Prostate gland (tissue), 2 donors: Measurements from ENCODE around the gene PARP14. TPM values are rescaled to one million over a fixed set of nuclear protein-coding genes. Genes with fewer than 3 reads are reported as not detected.

Experiments
- DNase-seq: peaks from one replicate; pipeline ENCODE4 v3.0.0-alpha.2; 2019; ENCODE audit warnings: low spot score
- H3K27ac ChIP-seq, 2 donors: fragments of 200-600 bp; sonication (generic); 2 replicates each; pipeline ENCODE4 v1.5.1; 2017 to 2019
- H3K27me3 ChIP-seq: fragments of 200-600 bp; sonication (generic); replicated peaks from 2 replicates; pipeline ENCODE4 v1.5.1; 2019; ENCODE audit not compliant: insufficient read depth
- H3K36me3 ChIP-seq, 2 donors: fragments of 200-600 bp; sonication (generic); 1 replicate in 1 of 2; 2 replicates in 1 of 2; pipeline versions ENCODE4 v1.5.1 to v1.8.1; 2017 to 2019
- H3K4me1 ChIP-seq: fragments of 200-600 bp; sonication (generic); replicated peaks from 2 replicates; pipeline ENCODE4 v1.5.1; 2019
- H3K4me3 ChIP-seq, 2 donors: fragments of 200-600 bp; sonication (generic); 2 replicates each; pipeline ENCODE4 v1.5.1; 2017 to 2019
- H3K9me3 ChIP-seq: fragments of 200-600 bp; sonication (generic); 2 replicates; pipeline ENCODE4 v1.5.1; 2017
- POLR2A ChIP-seq: fragments of 450-650 bp; IDR thresholded peaks from one replicate; pipeline ENCODE4 v1.6.1; 2016; ENCODE audit warnings: antibody characterized with exemption, mild to moderate bottlenecking
- POLR2AphosphoS5 ChIP-seq: sonication (generic); formaldehyde crosslinking; IDR thresholded peaks from one replicate; pipeline ENCODE4 v1.6.1; 2017; ENCODE audit warnings: antibody characterized with exemption
- WGBS: methylation state at CpG from one replicate; pipeline ENCODE4 v1.1.5; 2018; 5-methylcytosine and 5-hydroxymethylcytosine counted together
- intact Hi-C: fragments of 100-400 bp; cut with DNase I; formaldehyde crosslinking; loops from one replicate; pipeline ENCODE4 v1.14.2; 2022
- total RNA-seq, 2 donors: library from RNA; depleted of rRNA; stranded (reverse); fragments of >200 nt; gene quantifications; one replicate each; pipeline ENCODE4 v1.1.0, GENCODE V29; 2016
- TF ChIP-seq, protein P1 (sequence below), 4 experiments: fragments of 200-600 bp in 2 of 4; fragments of 450-650 bp in 2 of 4; sonication (generic) in 2 of 4; IDR thresholded peaks; 1 replicate in 3 of 4; 2 replicates in 1 of 4; pipeline ENCODE4 v1.5.1; 2016 to 2019; ENCODE audit warnings: antibody characterized with exemption in 4 of 4, mild to moderate bottlenecking in 2 of 4, moderate library complexity in 2 of 4

Gene PARP14
- total RNA-seq, 2 donors from 2014 or later = 28.1 to 43.3 TPM

DNA sequence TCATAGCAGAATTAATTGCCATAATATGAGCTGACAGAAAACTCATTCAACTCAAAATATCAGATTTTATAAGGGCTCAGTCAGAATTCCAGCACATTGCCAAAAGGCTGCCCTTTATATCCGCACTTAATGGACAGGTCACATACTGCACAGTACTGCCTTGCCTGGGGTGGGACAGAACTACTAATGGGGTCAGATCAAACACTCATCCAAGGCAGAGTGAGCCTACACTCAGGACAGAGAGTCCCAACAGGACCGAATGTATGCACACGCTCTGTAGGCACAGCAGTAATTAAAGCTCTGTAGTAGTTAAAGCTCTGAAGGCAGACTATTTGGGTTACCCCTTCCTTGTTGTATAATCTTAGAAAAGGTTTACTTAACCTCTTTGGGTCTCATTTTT is 85.8 kb downstream of the PARP14 start:
- H3K36me3 ChIP-seq = no peaks in the 10 kb centered on the region
- DNase-seq = no peak
- H3K27ac ChIP-seq = no peak overlapping the region
- H3K4me1 ChIP-seq = no peaks in the 10 kb centered on the region
- TF ChIP-seq, protein P1, sequence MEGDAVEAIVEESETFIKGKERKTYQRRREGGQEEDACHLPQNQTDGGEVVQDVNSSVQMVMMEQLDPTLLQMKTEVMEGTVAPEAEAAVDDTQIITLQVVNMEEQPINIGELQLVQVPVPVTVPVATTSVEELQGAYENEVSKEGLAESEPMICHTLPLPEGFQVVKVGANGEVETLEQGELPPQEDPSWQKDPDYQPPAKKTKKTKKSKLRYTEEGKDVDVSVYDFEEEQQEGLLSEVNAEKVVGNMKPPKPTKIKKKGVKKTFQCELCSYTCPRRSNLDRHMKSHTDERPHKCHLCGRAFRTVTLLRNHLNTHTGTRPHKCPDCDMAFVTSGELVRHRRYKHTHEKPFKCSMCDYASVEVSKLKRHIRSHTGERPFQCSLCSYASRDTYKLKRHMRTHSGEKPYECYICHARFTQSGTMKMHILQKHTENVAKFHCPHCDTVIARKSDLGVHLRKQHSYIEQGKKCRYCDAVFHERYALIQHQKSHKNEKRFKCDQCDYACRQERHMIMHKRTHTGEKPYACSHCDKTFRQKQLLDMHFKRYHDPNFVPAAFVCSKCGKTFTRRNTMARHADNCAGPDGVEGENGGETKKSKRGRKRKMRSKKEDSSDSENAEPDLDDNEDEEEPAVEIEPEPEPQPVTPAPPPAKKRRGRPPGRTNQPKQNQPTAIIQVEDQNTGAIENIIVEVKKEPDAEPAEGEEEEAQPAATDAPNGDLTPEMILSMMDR (IDR thresholded peaks at IDR 0.05) = no peak
- TF ChIP-seq POLR2A = no peak
- TF ChIP-seq POLR2AphosphoS5 = no peak
- H3K9me3 ChIP-seq = no peaks in the 10 kb centered on the region
- H3K27me3 ChIP-seq = no peaks in the 10 kb centered on the region
- 98% methylated on average over 3 of the region's 3 CpGs for whole genome bisulfite sequencing
- intact Hi-C loops = no loop called here
- H3K4me3 ChIP-seq = no peak overlapping the region

DNA sequence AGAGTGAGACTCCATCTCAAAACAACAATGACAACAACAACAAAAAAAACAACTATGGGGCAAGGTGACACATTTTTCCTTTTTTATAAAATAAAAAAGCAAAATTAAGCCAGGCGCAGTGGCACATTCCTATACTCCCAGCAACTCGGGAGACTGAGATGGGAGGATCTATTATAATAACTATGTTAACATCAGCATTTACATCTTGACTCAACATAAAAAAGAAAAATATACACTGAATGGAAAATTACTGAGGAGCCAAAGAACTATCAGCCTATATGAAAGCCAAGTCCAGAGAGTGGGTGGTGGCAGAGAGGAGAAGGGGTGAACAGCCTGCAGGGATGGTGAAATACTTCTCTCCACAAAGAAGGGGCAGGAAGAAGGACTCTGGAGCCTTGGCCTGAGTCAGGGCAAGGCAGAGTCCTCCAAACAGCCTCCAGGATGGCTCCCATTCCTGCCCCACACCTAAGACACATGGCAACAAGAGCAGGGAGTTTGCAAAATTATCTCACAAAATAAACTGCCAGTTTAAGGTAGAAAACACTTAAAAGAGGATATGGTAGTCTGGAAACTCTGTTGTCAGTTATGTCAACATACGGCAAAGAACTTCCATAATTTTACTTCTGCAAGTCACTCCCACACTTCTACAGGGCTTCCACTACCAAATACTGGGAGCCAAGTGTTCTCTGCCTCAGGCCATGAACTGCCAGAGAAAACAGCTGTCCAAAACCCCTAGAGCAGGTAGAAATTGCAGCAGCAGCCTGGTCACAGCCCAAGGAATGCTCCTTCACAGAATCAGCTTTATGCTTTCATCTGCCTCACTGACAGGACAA is 87.1 kb downstream of the PARP14 start:
- Histone ChIP-seq H3K36me3 (no peaks in the 10 kb centered on the region), H3K4me1 (no peaks in the 10 kb centered on the region), H3K27ac (no peak overlapping the region), H3K4me3 (no peak overlapping the region), H3K9me3 (no peaks in the 10 kb centered on the region), H3K27me3 (no peaks in the 10 kb centered on the region)
- TF ChIP-seq POLR2A (no peak), POLR2AphosphoS5 (no peak)
- TF ChIP-seq, protein P1 (IDR thresholded peaks at IDR 0.05) = no peak
- 91% methylated on average over 3 of the region's 3 CpGs for WGBS
- no peak for DNase-seq
- intact Hi-C loops = no loop called here

DNA sequence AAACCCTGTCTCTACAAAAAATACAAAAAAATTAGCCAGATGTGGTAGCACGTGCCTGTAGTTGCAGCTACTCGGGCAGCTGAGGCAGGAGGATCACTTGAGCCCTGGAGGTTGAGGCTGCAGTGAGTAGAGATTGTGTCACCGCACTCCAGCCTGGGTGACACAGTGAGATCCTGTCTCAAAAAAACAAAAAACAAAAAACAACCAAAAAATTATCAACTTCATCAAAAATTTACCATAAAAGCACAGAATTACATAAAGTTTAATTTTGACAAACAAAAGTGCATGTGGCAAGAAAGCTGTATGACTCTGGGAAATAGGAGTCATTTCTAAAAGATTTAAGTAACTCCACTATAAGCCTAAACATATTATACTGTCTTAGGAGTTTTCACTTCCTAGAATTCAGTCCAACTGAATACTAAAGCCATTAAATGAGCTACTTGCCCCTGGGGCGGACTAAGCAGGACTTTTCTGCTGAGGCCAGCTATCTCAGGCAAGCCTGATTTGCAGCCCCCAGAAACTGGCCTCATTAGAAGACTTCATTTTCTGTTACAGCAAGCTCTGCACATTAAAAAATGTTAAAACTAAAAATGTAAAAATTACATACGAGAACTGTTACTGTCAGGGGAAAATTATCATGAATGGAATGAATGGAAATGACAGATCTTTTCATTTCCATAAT is 90.0 kb downstream of the PARP14 start:
- Histone ChIP-seq H3K4me1 (no peaks in the 10 kb centered on the region), H3K36me3 (no peaks in the 10 kb centered on the region), H3K4me3 (no peak overlapping the region), H3K9me3 (no peaks in the 10 kb centered on the region), H3K27me3 (no peaks in the 10 kb centered on the region), H3K27ac (no peak overlapping the region)
- 92% methylated on average over 5 of the region's 5 CpGs for WGBS
- TF ChIP-seq, protein P1 (IDR thresholded peaks at IDR 0.05) = no peak
- TF ChIP-seq POLR2AphosphoS5 = no peak
- TF ChIP-seq POLR2A = no peak
- DNase-seq = no peak
- intact Hi-C loops = no loop called here

DNA sequence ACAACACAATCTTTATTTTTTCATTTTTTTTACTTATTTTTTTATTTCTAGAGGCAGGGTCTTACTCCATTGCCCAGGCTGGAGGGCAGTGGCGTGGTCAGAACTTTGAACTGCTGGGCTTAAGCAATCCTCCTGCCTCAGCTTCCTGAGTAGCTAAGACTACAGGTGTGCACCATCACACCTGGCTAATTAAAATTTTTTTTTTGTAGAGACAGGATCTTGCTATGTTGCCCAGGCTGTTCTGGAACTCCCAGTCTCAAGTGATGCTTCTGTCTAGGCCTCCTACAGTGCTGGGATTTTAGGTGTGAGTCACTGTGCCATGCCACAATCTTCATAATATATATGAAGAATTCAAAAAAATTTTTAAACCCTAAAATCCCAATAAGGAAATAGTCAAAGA is 92.2 kb downstream of the PARP14 start:
- Histone ChIP-seq H3K27me3 (no peaks in the 10 kb centered on the region), H3K36me3 (no peaks in the 10 kb centered on the region), H3K4me1 (no peaks in the 10 kb centered on the region), H3K9me3 (no peaks in the 10 kb centered on the region), H3K27ac (no peak overlapping the region), H3K4me3 (no peak overlapping the region)
- no peak for TF ChIP-seq POLR2AphosphoS5
- no peak for TF ChIP-seq POLR2A
- TF ChIP-seq, protein P1 (IDR thresholded peaks at IDR 0.05) = no peak
- DNase-seq = no peak
- intact Hi-C loops = no loop called here
- WGBS = 97% methylated on average over 1 of the region's 1 CpG
